Measurements from ENCODE around the gene AURKB. TPM values are rescaled to one million over a fixed set of nuclear protein-coding genes. Genes with fewer than 3 reads are reported as not detected.

Gene AURKB
- total RNA-seq, 1 experiment from 2014 or later = 50.5 TPM

DNA sequence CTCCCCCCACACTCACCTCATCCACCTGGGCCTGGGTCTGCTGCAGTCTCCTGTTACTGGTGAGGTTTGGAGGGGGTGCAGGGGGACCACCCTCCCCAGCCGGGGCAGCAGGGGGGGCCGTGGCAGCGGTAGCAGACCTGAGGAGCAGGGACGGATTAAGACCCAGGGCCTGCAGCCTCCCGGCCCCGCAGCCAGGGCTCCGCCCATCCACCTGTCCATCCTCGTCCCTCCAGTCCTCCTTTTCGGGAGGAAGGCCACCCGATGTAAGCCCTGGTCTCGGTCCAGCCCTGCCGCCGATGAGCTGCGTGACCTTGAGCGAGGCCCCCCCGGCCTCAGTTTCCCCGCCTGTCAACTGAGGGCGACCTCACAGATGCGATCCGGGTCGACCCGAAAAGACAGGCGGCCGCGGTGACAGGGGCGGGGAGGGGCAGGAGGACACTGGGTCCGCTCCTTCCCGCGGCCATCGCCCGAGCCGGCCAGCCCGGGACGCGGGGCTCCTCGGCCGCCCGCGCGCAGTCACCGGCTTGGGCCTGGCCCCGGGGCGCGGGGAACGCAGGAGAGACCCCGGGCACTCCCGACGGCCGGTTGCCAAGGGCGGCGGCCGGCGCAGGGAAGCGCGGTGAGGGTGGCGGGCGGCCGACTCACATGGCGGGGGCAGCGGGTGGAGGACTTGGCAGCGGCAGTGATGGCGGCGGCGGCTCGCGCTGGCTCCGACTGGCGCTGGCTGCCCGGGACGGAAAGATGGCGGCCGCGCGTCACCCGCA lies 48.0 kb downstream of the AURKB start, which contains the start of gene VAMP2:
VAMP2 (minus strand) TSS at position 716 of the 764 bp plus-strand sequence; CDS start at position 647, 69 bp downstream.
- peak; percentile 35 for DNase-seq (ENCODE audit: low spot score)

DNA sequence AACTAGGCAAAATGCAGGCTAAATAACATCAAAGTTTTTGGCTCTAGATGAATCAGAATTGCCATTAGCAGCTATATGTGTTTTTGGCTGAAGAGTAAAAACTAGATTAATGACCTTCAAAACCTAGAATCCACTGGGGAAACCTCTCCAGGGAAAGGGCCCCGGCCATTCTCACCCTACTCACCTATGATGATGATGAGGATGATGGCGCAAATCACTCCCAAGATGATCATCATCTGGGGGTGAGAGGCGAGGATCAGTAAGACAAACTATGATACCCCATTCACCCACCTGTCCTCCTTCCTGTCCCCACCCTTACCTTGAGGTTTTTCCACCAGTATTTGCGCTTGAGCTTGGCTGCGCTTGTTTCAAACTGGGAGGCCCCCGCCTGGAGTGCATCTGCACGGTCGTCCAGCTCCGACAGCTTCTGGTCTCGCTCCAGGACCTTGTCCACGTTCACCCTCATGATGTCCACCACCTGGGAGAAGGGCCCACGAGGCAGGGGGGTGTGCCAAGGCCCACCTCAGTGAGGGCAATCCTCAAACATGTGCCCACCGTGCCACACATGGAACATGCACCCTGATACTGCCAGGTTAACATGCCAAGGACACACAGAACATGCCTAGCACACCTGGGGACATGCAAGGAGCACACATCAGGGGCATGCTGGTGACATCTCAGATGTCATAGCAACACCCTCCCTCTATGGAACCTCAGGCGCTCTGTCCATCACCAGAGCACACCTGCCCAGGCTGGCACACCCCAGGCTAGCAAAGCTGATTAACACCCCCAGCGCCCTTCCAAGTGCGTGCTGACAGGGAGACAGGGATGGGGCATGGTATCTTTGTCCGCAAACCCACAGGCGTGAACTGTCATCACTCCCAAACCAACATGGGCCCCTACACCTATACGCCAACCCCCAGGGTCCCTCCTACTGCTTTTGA lies 48.8 kb downstream of the AURKB start:
- DNase-seq (ENCODE audit: low spot score) = no peak

GRCh38 chr17:8160741-8161221 lies 49.6 kb downstream of the AURKB start:
- no peak for DNase-seq (ENCODE audit: low spot score)

DNA sequence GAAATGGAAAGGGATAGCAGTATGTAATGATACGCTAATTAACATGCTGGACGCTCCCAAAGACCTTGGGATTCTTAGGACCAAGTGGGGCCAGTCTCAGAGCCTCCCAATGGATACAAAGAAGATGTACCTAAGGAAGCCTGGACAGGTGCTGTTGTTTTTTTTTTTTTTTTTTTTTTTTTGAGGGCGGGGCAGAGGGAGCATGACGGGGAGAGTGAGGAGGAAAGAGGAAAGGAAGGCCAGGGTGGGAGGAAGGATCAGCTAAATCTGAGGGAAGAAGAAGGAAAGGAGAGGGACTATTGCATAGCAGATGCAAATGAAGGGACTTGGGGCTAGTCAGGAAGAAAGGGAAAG lies 50.2 kb downstream of the AURKB start:
- no peak for DNase-seq (ENCODE audit: low spot score)

DNA sequence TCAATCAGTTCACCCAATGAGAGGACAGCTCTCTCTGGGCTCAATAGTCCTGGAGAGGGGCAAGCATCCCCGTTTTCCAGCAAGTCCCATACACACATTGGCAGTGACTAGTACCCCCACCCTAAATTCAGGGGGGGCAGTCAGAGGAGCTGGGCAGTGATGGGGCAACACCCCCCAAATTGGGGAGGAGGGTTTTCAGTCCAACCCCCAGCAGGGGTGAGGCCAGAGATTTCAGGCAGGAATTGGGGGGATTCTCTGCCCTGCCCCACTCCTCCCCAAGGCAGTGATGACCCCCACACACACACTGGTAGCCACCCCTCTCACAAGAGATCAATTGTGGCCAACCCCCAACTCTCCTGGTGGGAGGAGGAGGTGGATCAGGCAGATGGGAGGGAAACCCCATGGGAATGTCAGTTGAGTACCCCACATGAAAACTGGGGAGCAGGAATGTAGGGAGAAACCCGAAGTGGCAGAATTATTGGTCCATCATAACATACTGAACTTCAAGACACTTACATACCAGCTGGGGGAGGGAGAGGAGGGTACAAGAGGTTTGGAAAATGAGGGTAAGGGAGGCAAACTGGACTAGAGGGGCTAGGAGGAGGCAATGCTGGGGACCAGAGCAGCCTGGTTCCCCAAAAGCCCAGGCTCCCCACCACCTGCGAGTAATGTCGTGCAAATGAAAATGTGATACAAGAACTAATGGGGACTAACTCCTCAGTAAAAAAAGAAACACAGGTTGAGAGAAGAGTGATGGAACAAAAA lies 50.7 kb downstream of the AURKB start:
- DNase-seq (ENCODE audit: low spot score) = no peak

GRCh38 chr17:8159032-8159400 lies 51.4 kb downstream of the AURKB start:
- no peak for DNase-seq (ENCODE audit: low spot score)

- peak; percentile 64 for DNase-seq (ENCODE audit: low spot score)
Observed at GRCh38 chr17:8158267-8159031, 51.9 kb downstream of the AURKB start.

- DNase-seq (ENCODE audit: low spot score) = peak; percentile 99
Observed at GRCh38 chr17:8156246-8156992, 54.0 kb downstream of the AURKB start.

DNA sequence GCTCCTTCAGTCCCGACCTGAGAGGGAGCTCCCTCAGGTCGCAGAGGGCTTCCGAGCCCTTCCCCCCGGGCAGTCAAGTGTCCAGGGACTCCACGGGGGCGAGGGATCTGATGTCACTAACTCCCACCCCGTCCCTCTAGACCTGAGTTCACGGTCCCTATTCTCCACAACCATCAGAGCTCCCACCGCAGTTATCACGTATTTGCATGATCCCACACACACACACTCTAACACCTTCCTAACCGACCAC lies 54.5 kb downstream of the AURKB start:
- DNase-seq (ENCODE audit: low spot score) = no peak

DNA sequence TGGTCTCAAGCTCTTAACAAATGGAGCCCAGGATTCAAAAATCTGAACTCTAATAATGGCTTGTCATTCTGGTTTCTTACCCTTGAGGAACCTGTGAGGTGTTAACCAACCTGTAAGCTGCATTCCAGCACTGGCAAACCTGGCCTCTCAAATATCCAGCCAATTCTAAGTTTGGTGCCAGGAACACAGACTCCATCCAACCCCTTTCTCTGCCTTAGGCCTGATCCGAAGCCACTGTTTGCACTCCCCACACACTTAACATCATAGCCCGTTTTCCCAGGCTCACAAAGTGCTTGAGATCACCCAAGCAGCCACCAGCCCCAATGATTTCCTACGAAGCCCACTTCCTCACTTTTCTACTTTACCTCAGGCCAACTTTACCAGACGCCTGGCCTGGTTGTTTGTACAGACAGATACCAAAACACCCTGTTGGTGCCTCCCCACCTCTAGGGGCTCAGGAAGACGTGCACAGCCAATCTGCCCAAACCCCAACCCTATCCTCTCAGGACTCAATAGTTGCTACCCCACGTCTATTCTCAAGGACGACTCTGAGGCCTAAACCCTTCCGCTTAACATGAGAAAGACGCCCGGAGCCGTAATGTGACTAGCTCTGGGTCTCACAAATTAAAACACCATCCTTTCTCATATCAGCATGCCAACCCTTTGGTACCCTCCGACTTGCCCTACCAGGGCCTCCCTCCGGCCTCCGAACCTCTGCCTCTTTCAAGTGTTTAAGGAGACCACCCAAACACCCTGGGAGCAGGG lies 55.0 kb downstream of the AURKB start:
- DNase-seq (ENCODE audit: low spot score) = no peak

Other genes starting within 250 kb of the AURKB start
- gene GUCY2D, start 208.0 kb downstream of the AURKB start, total RNA-seq (2014; rRNA removed; shearing (Covaris generic)) = not detected in 2 replicates
- not detected in 2 replicates for gene ALOX15B, start 171.5 kb downstream of the AURKB start, total RNA-seq (2014; rRNA removed; shearing (Covaris generic))
- gene ALOX12B, start 122.9 kb downstream of the AURKB start, total RNA-seq (2014; rRNA removed; shearing (Covaris generic)) = not detected in 2 replicates
- not detected in 2 replicates for gene ALOXE3, start 92.1 kb downstream of the AURKB start, total RNA-seq (2014; rRNA removed; shearing (Covaris generic))
- 0.14 TPM in 1 of 2 replicates, not detected in the other for gene HES7, start 86.5 kb downstream of the AURKB start, total RNA-seq (2014; rRNA removed; shearing (Covaris generic))
- gene PER1, start 58.2 kb downstream of the AURKB start, total RNA-seq (2014; rRNA removed; shearing (Covaris generic)) = 4.4 and 4.6 TPM in 2 replicates
- 0.64 TPM in 2 replicates for gene VAMP2, start 47.6 kb downstream of the AURKB start, total RNA-seq (2014; rRNA removed; shearing (Covaris generic))
- gene TMEM107, start 34.2 kb downstream of the AURKB start, total RNA-seq (2014; rRNA removed; shearing (Covaris generic)) = 1.7 and 13.3 TPM in 2 replicates
- gene BORCS6, start 20.4 kb downstream of the AURKB start, total RNA-seq (2014; rRNA removed; shearing (Covaris generic)) = 0.62 and 0.68 TPM in 2 replicates
- 3.0 and 3.3 TPM in 2 replicates for gene CTC1, start 37.5 kb upstream of the AURKB start, total RNA-seq (2014; rRNA removed; shearing (Covaris generic))
- gene PFAS, start 38.7 kb upstream of the AURKB start, total RNA-seq (2014; rRNA removed; shearing (Covaris generic)) = 13.5 and 18.4 TPM in 2 replicates
- 5.3 and 5.6 TPM in 2 replicates for gene RANGRF, start 78.1 kb upstream of the AURKB start, total RNA-seq (2014; rRNA removed; shearing (Covaris generic))
- gene SLC25A35, start 84.8 kb upstream of the AURKB start, total RNA-seq (2014; rRNA removed; shearing (Covaris generic)) = 0.81 TPM in 1 of 2 replicates, not detected in the other
- not detected in 2 replicates for gene ARHGEF15, start 99.7 kb upstream of the AURKB start, total RNA-seq (2014; rRNA removed; shearing (Covaris generic))
- not detected in 2 replicates for gene ODF4, start 129.3 kb upstream of the AURKB start, total RNA-seq (2014; rRNA removed; shearing (Covaris generic))
- gene RPL26, start 172.6 kb upstream of the AURKB start, total RNA-seq (2014; rRNA removed; shearing (Covaris generic)) = 2,934 and 3,123 TPM in 2 replicates
- gene RNF222, start 187.3 kb upstream of the AURKB start, total RNA-seq (2014; rRNA removed; shearing (Covaris generic)) = not detected in 2 replicates
- gene NDEL1, start 225.3 kb upstream of the AURKB start, total RNA-seq (2014; rRNA removed; shearing (Covaris generic)) = 16.1 and 31.8 TPM in 2 replicates